ENCODE measurements around the gene ERBIN. TPM values are rescaled to one million over a fixed set of nuclear protein-coding genes. Genes with fewer than 3 reads are reported as not detected.

The ERBIN gene
- total RNA-seq, 1 experiment from 2014 or later, result 27.1 TPM

DNA sequence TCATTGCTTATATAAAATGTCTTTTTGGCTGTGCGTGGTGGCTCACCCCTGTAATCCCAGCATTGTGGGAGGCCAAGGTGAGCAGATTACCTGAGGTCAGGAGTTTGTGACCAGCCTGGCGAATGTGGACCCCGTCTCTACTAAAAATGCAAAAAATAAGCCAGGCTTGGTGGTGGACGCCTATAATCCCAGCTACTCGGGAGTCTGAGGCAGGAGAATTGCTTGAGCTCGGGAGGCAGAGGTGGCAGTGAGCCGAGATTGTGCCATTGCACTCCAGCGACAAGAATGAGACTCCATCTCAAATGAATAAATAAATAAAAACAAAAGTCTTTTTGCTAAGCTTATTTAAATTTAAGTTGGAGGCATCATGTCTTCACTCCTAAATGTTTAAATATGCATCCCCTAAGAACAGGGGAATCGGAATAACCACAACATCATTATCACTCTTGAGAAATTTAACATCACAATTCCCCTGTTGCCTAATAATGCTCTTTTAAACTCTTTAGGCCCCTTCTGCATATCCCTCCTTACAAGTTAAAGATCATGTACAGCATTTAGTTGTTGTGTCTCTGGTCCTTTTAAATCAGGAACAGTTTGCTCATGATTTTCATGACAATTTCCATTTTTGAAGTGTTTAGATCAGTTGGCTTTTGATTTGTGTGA, 72.8 kb downstream of the ERBIN start:
- DNase-seq (ENCODE audit: low spot score) (no peak), ATAC-seq (peak; percentile 63)
- TF ChIP-seq NFYB (CRISPR knock-in tag; conservative IDR thresholded peaks at IDR 0.05; ENCODE audit: low read depth) (no peak), ZNF416 (CRISPR knock-in tag; IDR thresholded peaks at IDR 0.05) (no peak), GRHL2 (CRISPR knock-in tag; IDR thresholded peaks at IDR 0.05; ENCODE audit: insufficient replicate concordance, severe bottlenecking) (no peak), NR1H2 (CRISPR knock-in tag; IDR thresholded peaks at IDR 0.05) (no peak), TCF7 (CRISPR knock-in tag; IDR thresholded peaks at IDR 0.05; ENCODE audit: low read depth) (no peak), CREB1 (CRISPR knock-in tag; IDR thresholded peaks at IDR 0.05) (no peak), HMGA2 (CRISPR knock-in tag; IDR thresholded peaks at IDR 0.05) (no peak), MXD4 (CRISPR knock-in tag; IDR thresholded peaks at IDR 0.05; ENCODE audit: borderline replicate concordance) (no peak), E2F1 (CRISPR knock-in tag; IDR thresholded peaks at IDR 0.05) (no peak), ZNF263 (CRISPR knock-in tag; IDR thresholded peaks at IDR 0.05; ENCODE audit: low read depth) (no peak), TP53 (CRISPR knock-in tag; IDR thresholded peaks at IDR 0.05) (no peak), ZNF396 (CRISPR knock-in tag; IDR thresholded peaks at IDR 0.05; ENCODE audit: borderline replicate concordance) (no peak), AR (CRISPR knock-in tag; IDR thresholded peaks at IDR 0.05) (no peak), CBFB (CRISPR knock-in tag; IDR thresholded peaks at IDR 0.05; ENCODE audit: low read depth) (no peak), TEAD1 (CRISPR knock-in tag; IDR thresholded peaks at IDR 0.05) (no peak)
- TF ChIP-seq, protein P1, sequence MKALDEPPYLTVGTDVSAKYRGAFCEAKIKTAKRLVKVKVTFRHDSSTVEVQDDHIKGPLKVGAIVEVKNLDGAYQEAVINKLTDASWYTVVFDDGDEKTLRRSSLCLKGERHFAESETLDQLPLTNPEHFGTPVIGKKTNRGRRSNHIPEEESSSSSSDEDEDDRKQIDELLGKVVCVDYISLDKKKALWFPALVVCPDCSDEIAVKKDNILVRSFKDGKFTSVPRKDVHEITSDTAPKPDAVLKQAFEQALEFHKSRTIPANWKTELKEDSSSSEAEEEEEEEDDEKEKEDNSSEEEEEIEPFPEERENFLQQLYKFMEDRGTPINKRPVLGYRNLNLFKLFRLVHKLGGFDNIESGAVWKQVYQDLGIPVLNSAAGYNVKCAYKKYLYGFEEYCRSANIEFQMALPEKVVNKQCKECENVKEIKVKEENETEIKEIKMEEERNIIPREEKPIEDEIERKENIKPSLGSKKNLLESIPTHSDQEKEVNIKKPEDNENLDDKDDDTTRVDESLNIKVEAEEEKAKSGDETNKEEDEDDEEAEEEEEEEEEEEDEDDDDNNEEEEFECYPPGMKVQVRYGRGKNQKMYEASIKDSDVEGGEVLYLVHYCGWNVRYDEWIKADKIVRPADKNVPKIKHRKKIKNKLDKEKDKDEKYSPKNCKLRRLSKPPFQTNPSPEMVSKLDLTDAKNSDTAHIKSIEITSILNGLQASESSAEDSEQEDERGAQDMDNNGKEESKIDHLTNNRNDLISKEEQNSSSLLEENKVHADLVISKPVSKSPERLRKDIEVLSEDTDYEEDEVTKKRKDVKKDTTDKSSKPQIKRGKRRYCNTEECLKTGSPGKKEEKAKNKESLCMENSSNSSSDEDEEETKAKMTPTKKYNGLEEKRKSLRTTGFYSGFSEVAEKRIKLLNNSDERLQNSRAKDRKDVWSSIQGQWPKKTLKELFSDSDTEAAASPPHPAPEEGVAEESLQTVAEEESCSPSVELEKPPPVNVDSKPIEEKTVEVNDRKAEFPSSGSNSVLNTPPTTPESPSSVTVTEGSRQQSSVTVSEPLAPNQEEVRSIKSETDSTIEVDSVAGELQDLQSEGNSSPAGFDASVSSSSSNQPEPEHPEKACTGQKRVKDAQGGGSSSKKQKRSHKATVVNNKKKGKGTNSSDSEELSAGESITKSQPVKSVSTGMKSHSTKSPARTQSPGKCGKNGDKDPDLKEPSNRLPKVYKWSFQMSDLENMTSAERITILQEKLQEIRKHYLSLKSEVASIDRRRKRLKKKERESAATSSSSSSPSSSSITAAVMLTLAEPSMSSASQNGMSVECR (CRISPR knock-in tag; IDR thresholded peaks at IDR 0.05; ENCODE audit: borderline replicate concordance), result no peak
- TF ChIP-seq, protein P2, sequence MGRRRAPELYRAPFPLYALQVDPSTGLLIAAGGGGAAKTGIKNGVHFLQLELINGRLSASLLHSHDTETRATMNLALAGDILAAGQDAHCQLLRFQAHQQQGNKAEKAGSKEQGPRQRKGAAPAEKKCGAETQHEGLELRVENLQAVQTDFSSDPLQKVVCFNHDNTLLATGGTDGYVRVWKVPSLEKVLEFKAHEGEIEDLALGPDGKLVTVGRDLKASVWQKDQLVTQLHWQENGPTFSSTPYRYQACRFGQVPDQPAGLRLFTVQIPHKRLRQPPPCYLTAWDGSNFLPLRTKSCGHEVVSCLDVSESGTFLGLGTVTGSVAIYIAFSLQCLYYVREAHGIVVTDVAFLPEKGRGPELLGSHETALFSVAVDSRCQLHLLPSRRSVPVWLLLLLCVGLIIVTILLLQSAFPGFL (CRISPR knock-in tag; IDR thresholded peaks at IDR 0.05; ENCODE audit: borderline replicate concordance), result no peak
- TF ChIP-seq, protein P3, sequence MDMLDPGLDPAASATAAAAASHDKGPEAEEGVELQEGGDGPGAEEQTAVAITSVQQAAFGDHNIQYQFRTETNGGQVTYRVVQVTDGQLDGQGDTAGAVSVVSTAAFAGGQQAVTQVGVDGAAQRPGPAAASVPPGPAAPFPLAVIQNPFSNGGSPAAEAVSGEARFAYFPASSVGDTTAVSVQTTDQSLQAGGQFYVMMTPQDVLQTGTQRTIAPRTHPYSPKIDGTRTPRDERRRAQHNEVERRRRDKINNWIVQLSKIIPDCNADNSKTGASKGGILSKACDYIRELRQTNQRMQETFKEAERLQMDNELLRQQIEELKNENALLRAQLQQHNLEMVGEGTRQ (CRISPR knock-in tag; IDR thresholded peaks at IDR 0.05), result no peak
- TF ChIP-seq, protein P4, sequence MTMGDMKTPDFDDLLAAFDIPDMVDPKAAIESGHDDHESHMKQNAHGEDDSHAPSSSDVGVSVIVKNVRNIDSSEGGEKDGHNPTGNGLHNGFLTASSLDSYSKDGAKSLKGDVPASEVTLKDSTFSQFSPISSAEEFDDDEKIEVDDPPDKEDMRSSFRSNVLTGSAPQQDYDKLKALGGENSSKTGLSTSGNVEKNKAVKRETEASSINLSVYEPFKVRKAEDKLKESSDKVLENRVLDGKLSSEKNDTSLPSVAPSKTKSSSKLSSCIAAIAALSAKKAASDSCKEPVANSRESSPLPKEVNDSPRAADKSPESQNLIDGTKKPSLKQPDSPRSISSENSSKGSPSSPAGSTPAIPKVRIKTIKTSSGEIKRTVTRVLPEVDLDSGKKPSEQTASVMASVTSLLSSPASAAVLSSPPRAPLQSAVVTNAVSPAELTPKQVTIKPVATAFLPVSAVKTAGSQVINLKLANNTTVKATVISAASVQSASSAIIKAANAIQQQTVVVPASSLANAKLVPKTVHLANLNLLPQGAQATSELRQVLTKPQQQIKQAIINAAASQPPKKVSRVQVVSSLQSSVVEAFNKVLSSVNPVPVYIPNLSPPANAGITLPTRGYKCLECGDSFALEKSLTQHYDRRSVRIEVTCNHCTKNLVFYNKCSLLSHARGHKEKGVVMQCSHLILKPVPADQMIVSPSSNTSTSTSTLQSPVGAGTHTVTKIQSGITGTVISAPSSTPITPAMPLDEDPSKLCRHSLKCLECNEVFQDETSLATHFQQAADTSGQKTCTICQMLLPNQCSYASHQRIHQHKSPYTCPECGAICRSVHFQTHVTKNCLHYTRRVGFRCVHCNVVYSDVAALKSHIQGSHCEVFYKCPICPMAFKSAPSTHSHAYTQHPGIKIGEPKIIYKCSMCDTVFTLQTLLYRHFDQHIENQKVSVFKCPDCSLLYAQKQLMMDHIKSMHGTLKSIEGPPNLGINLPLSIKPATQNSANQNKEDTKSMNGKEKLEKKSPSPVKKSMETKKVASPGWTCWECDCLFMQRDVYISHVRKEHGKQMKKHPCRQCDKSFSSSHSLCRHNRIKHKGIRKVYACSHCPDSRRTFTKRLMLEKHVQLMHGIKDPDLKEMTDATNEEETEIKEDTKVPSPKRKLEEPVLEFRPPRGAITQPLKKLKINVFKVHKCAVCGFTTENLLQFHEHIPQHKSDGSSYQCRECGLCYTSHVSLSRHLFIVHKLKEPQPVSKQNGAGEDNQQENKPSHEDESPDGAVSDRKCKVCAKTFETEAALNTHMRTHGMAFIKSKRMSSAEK (CRISPR knock-in tag; IDR thresholded peaks at IDR 0.05; ENCODE audit: borderline replicate concordance), result no peak

More for the DNA sequence above, 72.8 kb downstream of the ERBIN start:
- H3K9me3 Mint-ChIP-seq, result peaks cover 3% of the 10 kb centered on the region; the same call in 1 of the 2 replicates
- H3K4me1 Mint-ChIP-seq, result peaks cover 21% of the 10 kb centered on the region
- H3K4me3 Mint-ChIP-seq, result peak overlapping the region; percentile 13; the same call in 1 of the 2 replicates
- H3K36me3 Mint-ChIP-seq, result peaks cover 13% of the 10 kb centered on the region
- CTCF ChIA-PET, result no interaction called here
- POLR2A ChIA-PET, result no interaction called here
- H3K27me3 Mint-ChIP-seq (ENCODE audit: low read depth), result no peaks in the 10 kb centered on the region
- H3K27ac Mint-ChIP-seq, result peak overlapping the region; percentile 68; the same call in 1 of the 2 replicates

Measured in WTC11 (cell line).